SW480 (cell line): ENCODE data around the gene KCNJ14.

ENCODE experiments used
- DNase-seq: peaks from one replicate; pipeline ENCODE4 v3.0.0-alpha.2; 2016; ENCODE audit warnings: low spot score

KCNJ14 gene

GRCh38 chr19:48445606-48446481 is 9.5 kb upstream of the KCNJ14 start, which contains the start of gene GRWD1:
TSS of gene GRWD1 (plus strand) at chr19:48445983. CDS start at chr19:48446006, 23 bp downstream.
- DNase-seq: peak; percentile 99

DNA sequence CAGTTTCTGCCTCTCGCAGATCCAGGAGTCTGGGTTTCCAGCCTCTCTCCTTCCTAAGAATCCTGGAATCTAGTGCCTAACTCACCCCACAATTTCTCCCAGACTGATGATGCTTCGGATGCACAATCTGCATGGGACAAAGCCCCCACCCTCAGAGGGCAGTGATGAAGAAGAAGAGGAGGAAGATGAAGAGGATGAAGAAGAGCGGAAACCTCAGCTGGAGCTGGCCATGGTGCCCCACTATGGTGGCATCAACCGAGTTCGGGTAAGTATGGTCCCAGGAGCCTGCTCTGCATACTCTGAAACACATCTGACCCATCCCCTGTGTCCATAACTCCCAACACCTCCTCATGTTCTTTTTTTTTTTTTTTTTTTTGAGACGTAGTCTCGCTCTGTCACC is 8.8 kb upstream of the KCNJ14 start:
- DNase-seq: no peak

DNA sequence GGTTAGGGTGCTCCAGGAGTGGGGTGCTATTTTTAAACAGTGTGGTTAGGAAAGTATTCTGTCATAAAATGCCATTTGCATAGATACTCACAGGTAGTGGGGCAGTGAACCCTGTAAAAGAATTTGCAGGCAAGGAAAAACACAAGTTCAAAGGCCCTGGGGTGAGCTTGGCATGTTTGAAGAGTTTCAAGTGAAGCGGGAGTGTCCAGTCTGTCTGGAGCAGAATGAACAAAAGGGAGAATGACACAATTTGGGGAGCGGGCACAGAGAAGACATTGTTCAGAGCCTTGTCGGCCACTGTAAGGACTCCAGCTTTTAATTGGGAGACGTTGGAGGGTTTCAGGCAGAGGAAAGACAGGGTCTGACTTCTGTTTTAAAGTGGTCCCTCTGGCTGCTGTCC is 6.8 kb upstream of the KCNJ14 start:
- no peak for DNase-seq

- DNase-seq: no peak
Observed at GRCh38 chr19:48450441-48450840, 4.9 kb upstream of the KCNJ14 start.

DNA sequence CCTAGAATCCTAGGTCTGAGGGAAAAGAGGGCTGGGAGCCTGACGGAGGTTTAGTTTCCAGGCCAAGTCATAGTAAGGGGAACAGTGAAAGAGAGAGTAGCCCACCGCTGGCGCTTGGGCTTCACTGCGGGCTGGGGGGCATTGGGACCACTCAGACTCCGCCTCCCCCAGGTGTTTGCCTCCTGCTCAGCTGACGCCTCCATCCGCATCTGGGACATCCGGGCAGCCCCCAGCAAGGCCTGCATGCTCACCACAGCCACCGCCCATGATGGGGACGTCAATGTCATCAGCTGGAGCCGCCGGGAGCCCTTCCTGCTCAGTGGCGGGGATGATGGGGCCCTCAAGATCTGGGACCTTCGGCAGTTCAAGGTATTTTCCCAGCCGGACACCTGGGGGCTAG is 4.5 kb upstream of the KCNJ14 start:
- DNase-seq: no peak

- no peak for DNase-seq
Observed at GRCh38 chr19:48451624-48452023, 3.8 kb upstream of the KCNJ14 start.

DNA sequence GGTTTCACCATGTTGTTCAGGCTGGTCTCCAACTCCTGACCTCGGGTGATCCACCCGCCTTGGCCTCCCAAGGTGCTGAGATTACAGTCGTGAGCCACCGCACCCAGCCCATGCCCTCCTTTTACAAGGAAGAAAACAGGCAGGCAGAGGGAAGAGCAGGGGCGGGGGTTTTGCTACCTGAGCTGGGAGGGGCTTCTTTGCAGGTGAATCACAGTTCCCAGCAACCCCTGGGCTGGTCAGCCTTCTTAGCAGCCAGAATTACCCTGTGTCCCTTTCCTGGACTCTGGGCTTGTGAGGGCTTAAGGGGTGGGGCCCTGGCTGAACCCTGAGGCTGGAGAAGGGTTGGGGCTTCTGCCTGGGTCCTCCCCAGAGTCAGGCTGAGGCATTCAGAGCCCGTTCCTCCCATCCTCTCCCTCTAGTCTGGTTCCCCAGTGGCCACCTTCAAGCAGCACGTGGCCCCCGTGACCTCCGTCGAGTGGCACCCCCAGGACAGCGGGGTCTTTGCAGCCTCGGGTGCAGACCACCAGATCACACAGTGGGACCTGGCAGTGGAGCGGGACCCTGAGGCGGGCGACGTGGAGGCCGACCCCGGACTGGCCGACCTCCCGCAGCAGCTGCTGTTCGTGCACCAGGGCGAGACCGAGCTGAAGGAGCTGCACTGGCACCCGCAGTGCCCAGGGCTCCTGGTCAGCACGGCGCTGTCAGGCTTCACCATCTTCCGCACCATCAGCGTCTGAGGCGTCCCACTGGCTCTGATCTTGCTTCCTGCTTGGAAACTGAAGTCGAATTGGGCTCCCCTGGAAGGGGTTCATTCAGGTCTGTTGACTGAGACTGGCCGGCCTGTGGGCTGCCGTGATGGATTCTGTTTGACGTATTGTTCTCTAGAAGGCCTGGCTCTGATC is 2.8 kb upstream of the KCNJ14 start:
- no peak for DNase-seq

DNA sequence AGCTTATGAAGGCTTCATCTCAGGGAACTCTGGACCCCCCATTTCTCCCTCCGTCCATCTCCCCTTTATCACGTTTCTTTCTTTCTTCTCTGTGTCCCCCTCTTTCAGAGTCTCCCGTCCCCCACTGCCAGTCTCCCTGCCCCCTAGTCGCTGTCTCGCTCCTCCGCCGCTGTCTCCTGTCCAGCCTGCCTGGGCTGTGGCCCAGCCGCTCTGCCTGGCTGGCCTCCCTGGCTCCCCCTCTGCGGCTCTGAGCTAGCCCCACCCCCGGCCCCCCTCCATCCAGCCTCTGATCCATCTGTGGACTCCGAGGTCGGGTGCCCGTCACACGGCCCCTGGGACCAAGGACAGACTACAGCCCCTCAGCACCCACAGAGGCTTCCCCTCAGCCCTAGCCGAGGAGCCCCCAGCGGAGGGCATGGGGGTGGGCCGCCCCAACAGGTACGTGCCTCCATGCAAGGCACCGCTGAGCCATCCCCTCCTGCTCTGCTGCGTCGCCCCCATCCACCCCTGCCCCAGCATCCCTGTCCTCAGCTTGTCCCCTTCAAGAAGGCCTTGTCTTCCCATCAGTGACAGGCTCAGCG is 1.1 kb upstream of the KCNJ14 start:
- no peak for DNase-seq

DNA sequence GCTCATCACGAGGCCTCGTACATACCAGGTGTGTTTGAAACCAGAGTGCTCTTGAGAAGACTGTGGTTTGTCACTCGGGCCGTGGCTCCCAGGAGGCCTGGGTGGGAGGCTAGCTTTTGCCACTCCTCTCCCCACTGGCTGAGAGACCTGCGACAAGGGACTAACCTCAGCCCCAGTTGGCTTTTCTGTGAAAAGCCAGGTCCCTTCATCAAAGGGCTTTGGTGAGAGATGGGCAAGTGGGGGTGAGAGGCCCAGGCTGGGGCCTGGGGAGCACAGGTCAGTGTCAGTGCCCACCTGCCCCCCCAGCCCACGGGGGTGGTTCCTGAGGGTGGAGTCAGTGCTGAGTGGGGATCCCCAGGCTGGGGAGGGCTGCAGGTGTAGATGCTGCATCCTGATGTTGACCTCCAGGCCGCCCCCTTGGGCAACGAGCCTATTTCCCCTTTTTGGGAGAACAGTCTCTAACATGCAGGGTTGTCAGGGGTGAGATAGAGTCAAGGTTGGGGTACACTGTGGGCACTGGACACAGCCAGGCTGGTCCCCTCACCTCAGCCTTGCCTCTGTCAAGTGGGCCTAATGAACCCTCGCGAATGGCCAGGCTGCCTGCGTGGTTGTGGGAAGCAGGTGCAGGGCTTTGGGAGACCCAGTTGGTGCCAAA is 661 bp downstream of the KCNJ14 start:
- DNase-seq: no peak

DNA sequence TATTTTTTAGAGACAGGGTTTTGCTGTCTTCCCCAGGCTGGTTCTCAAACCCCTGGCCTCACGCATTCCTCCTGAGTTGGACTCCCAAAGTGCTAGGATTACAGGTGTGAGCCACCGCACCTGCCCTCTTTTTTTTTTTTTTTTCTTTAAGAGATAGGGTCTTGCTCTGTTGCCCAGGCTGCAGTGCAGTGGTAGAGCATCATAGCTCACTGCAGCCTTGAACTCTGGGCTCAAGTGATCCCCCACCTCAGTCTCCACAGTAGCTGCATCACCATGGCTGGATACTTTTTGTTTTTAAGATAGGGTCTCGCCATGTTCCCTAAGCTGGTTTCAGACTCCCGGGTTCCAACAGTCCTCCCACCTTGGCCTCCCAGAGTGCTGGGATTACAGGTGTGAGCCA is 1.5 kb downstream of the KCNJ14 start:
- no peak for DNase-seq

GRCh38 chr19:48458016-48458415 is 2.6 kb downstream of the KCNJ14 start:
- DNase-seq: no peak

- no peak for DNase-seq
Observed at GRCh38 chr19:48461651-48461981, 6.2 kb downstream of the KCNJ14 start.

DNA sequence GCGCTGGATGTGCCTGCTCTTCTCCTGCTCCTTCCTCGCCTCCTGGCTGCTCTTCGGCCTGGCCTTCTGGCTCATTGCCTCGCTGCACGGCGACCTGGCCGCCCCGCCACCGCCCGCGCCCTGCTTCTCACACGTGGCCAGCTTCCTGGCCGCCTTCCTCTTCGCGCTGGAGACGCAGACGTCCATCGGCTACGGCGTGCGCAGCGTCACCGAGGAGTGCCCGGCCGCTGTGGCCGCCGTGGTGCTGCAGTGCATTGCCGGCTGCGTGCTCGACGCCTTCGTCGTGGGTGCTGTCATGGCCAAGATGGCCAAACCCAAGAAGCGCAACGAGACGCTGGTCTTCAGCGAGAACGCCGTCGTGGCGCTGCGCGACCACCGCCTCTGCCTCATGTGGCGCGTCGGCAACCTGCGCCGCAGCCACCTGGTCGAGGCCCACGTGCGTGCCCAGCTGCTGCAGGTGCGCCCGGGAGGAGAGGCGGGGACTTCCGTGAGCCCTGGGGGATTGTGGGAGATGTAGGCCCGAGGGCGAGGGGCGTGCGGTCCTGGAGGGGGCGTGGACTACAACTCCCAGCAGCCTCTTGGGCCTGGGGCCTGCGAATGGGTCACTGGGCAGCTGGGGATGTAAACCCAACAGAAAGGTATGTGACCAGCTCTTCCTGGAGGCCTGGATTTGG is 6.7 kb downstream of the KCNJ14 start:
- DNase-seq: no peak

- no peak for DNase-seq
Observed at GRCh38 chr19:48465215-48465614, 9.8 kb downstream of the KCNJ14 start.

DNA sequence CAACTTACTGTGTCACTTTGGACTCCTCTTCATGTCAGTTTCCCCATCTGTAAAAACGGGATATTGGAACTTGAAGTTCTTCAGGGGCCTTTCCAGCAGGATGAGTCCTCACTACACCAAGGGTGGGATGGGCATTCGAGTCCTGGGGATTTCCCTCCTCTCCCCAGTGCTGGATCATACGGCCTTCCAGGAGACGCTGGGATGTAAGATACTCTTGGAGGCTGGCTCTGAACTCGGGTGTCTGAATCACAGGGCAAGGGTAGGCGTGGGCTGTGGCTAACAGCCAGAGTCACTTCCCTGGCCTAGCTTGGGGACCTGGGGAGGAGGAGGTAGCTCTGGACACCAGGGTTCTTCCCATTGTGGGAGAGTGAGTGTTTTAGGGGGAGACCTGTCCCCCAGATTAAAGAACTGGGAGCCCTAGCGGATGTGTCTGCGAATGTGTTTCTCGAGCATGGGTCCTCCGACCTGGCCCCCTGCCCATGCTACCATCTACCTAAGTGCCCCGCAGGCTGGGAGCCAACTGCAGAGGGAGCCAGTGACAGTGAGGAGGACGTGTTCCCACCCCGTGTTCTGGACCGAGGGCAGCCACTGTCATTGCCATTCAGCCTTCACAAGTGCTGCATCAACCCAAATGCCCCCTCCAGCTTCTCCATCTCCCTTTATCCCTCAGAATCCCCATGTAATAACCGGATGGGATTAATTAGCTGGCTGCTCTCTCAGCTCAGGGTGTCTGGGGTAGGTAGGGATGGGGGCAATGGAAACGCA is 11.4 kb downstream of the KCNJ14 start:
- no peak for DNase-seq

- DNase-seq: peak; percentile 100
Observed at GRCh38 chr19:48468772-48469288, 13.5 kb downstream of the KCNJ14 start.

DNA sequence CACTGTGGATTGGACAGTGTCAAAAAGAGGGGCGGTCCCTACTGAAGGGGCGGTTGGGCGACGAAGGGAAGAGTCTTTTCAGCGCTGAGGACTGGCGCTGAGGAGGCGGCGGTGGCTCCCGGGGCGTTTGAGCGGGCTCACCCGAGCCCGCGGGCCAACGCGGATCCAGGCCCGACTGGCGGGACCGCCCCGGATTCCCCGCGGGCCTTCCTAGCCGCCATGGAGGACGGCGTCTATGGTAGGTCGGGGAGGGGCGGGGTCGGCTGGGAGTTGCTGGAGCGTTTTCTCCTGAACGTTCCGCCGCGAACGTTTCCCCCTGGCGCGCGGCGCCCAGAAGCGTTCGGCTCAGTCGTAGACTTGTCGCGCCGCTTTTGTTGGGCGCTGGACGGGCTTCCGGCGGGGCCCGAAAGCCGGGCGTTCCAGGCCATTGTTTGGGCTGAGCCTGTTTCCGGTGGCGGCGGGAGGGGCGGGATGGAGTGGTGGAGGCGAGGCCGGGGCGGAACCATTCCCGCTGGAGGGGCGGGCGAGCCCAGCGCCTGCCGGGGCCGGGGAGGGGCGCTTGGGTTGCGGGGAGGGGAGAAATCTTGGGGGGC is 14.0 kb downstream of the KCNJ14 start, which contains the start of gene CYTH2:
TSS of gene CYTH2 (plus strand) at position 81 of the 593 bp plus-strand sequence. CDS start at position 220, 139 bp downstream.
- DNase-seq: peak; percentile 72

GRCh38 chr19:48469934-48470680 is 14.7 kb downstream of the KCNJ14 start:
- no peak for DNase-seq

- DNase-seq: no peak
Observed at GRCh38 chr19:48470856-48471255, 15.5 kb downstream of the KCNJ14 start.
